GM18909 (cell line): ENCODE results near the gene NUAK1.

Experiments
- ATAC-seq: cut with Tn5 transposase; IDR thresholded peaks from one replicate; pipeline ENCODE4 v1.9.1; 2021; ENCODE audit warnings: mild to moderate bottlenecking; ENCODE audit not compliant: unreplicated experiment, poor library complexity

The NUAK1 gene

GRCh38 chr12:106132175-106133135 lies 6.3 kb downstream of the NUAK1 start:
- no peak for ATAC-seq

GRCh38 chr12:106131676-106132075 lies 7.1 kb downstream of the NUAK1 start:
- no peak for ATAC-seq

- no peak for ATAC-seq
Observed at GRCh38 chr12:106130474-106131113, 8.2 kb downstream of the NUAK1 start.

GRCh38 chr12:106128585-106129328 lies 10.0 kb downstream of the NUAK1 start:
- ATAC-seq = no peak

GRCh38 chr12:106127338-106128126 lies 11.2 kb downstream of the NUAK1 start:
- ATAC-seq = no peak

DNA sequence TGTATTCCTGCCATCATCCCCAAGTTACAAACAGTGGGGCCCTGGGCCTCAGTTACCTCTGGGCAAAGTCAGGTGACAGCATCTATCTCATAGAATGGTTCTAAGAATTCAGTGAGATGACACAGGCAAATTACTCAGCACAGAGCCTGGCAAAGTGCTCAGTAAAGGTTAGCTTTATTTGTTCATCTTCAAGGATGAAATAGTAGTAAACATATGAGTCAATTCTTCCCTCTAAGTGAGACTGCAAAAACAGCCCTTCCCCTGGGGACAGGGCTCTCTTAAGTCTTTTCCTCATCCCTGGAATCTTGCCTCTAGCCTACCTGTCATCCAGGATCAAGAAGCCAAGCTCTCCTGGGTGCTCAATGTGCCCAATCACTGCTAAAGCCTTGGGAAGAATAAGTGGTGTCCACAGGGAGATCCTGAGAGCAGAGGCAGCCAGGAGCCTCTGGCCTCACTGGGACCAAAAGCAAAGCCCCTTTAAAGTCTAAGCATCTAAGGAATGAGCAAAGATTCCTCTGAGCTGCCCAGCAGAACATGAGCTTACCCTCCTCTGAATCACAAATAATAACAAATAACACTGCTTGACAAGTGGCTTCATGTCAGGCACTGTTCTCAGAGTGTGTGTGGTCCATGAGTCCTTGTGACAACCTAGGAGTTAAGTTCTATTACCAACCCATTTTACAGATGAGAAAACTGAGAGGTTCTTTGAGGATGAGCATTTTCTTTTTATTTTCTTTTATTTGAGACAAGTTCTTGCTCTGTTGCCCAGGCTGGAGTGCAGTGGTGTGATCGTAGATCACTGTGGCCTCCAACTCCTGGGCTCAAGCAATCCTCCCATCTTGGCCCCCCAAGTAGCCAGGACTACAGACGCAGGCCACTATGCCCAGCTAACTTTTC lies 12.1 kb downstream of the NUAK1 start:
- ATAC-seq = no peak

- no peak for ATAC-seq
Observed at GRCh38 chr12:106125351-106126095, 13.2 kb downstream of the NUAK1 start.

GRCh38 chr12:106123551-106124081 lies 15.1 kb downstream of the NUAK1 start:
- ATAC-seq = no peak

DNA sequence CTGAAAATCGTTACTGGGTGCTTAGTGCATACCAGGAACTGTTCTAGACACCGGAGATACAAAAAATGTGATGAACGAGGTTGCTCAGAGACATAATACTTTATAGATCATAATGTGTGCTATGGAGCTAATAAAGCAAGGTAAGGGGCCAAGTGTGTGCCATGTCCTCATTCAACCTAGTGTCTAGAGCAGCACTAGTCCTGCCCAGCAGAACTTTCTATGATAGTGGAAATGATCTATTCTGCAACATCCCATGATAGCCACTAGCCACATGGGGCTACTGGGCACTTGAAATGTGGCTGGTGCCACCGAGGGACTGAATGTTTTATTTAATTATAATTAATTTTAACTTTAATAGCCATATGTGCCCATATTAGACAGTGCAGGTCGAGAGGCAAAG lies 15.6 kb downstream of the NUAK1 start:
- ATAC-seq = no peak

GRCh38 chr12:106122004-106122403 lies 16.8 kb downstream of the NUAK1 start:
- no peak for ATAC-seq

GRCh38 chr12:106120519-106121105 lies 18.1 kb downstream of the NUAK1 start:
- ATAC-seq = no peak

DNA sequence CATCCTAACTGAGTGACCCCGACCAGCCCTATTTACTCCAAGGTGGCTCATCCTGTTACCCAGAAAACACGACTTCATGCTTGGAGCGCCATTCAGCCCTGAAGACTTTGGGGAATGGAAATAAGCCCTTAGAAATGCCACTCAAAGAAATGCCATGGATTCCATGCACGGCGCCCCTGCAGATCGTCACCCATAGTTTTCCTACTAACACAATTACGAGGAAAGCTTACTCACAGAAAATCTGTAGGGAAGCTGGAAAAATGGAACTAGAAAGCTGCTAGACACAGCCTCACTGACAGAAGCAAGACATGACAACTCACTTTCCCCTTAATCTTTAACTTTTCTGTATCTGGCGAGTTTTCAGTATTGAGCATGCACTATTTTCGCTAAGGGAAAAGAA lies 19.5 kb downstream of the NUAK1 start:
- ATAC-seq = no peak

GRCh38 chr12:106118381-106119130 lies 20.2 kb downstream of the NUAK1 start:
- ATAC-seq = no peak

DNA sequence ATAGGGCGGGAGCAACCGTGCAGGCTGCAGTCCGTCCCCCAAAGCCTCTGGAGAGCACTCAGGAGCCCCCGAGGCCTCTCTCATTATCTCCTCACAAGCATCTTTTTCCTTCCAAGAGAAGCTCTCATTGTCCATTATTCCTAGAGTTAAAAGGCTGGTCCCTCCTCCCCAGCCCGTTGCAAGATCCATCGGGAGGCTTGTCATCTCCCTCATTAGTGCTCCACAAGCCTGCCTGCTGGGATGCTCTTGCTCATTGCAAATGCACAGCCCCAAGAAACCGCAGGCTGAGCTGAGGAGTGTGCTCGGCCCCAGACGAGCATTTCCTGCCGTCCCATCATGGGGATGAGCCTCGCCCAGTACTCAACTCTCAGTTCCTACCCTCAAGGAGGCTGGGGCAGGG lies 23.3 kb downstream of the NUAK1 start:
- ATAC-seq = no peak

DNA sequence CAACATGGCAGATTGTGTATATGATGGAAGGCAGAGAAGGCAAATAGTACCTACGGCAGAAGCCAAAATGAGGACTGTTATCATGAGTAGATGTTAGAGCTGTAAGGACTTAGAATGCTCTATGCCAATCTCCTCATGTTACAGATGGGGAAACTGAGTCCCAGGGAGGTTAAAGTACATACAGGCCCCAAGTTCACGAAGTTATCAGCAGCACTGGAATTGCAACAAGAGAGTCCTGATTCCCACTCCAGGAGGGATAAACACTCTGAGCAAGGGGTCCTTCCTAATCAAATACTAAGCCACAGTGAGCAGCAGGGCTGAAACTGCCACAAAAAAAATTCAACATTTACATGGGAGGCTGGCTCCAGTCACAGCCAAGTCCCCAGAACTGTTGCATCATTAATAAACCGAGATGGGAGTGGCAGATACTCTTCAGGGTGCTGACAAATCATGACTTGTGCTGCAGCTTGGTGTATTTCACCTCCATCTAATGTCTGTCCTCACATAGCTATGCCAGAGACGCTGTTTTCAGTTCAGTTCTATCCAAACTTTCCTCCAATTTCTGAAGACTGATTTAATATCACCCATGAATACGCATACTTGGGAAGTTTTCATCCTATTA lies 24.2 kb downstream of the NUAK1 start:
- ATAC-seq = no peak

- ATAC-seq = no peak
Observed at GRCh38 chr12:106113824-106114446, 24.8 kb downstream of the NUAK1 start.
